SIG-M5 treated with dmso at 0.1 percent for 504 hours (cell line): ENCODE measurements around the gene DENND2C.
A peak's percentile ranks its signal among the peaks of the same experiment; 100 is the strongest.
"Not testable (repeated sequence)": the region's sequence is repeated elsewhere in the genome, so short reads cannot be mapped to it uniquely, and the experiment has no call there.

Experiments
- DNase-seq: peaks from one replicate; lab custom pipeline; 2025; ENCODE audit not compliant: unreplicated experiment; lab: John Stamatoyannopoulos, UW

The DENND2C gene

DNA sequence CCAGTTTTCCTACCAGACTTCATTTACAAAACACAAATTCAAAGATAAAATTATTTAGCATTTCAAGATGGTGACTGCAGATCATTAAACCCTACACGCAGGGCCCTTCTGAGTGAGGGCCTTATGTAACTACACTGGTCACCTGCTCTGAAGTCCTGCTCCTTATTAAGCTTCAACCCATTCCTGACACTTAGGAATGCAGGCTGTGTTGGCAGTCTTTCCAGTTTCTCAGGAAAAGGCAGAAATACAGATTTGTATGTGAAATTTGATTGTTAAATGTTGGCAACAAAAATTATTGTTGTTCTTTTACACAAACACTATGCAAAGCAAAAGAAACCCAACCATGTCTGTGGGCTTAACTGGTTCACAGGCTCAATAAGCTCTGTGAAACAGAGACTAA, 62.6 kb downstream of the DENND2C start:
- DNase-seq, result peak; percentile 70

GRCh38 chr1:114597949-114598348, 71.9 kb downstream of the DENND2C start:
- no peak for DNase-seq

- DNase-seq, result no peak
Observed at GRCh38 chr1:114595602-114596001, 74.2 kb downstream of the DENND2C start.

DNA sequence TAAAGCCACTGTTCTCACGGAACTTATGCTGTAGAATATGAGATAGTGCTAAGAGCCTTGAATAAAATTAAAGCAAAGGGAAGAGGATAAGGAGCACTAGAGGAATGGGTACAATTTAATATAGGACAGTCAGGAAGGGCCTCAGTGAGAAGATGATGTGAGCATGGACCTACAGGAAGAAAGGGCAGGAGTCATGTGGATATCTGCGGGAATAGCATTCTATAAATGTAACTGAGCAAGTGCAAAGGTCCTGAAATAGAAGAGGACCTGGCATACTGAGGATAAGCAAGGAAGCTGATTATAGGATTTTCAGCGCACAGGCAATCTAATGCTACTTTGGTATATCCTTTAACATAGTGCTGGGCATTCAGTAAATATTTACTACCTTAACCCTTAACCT, 75.8 kb downstream of the DENND2C start:
- DNase-seq, result no peak

DNA sequence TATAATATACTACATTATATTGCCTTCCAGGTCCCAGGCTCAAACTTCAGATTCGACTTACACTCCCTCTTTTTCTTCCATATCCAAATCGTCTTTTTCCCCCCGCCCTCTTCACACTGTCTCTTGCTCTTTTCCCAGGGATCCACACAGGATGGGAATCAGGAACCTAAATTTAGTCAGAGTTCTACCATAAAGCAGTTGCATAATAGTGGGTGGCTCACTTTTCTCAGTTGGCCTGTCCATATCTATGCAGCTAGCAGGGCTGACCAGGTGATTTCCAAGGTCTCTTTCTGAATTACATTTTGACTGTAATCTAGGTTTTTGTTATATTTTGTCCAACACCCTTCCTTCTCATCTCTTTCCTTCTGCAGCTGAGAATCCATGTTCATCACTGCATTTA, 80.7 kb downstream of the DENND2C start:
- DNase-seq, result no peak

DNA sequence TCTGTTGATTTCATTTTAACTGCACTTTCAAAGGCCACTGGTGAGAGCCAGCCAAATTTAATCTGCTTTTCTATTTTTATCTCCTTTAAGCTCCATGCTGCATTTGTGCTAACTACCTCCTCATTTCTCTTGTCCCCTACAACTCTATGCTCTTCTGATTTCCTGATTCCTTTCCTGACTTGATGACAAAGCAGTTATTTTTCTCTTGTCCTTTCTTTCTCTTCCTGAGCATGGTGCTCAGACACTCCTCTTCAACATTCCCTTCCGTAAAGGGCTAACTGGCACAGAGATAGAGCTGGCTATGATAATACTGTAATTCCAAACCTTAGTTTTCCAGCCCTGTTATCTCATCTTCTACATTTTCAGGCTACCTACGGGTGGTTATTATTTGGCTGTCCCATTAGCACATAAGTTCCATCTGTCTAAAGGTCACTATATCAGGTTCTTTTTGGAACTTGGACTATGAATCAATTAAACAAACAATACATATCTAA, 81.6 kb downstream of the DENND2C start:
- DNase-seq, result no peak

DNA sequence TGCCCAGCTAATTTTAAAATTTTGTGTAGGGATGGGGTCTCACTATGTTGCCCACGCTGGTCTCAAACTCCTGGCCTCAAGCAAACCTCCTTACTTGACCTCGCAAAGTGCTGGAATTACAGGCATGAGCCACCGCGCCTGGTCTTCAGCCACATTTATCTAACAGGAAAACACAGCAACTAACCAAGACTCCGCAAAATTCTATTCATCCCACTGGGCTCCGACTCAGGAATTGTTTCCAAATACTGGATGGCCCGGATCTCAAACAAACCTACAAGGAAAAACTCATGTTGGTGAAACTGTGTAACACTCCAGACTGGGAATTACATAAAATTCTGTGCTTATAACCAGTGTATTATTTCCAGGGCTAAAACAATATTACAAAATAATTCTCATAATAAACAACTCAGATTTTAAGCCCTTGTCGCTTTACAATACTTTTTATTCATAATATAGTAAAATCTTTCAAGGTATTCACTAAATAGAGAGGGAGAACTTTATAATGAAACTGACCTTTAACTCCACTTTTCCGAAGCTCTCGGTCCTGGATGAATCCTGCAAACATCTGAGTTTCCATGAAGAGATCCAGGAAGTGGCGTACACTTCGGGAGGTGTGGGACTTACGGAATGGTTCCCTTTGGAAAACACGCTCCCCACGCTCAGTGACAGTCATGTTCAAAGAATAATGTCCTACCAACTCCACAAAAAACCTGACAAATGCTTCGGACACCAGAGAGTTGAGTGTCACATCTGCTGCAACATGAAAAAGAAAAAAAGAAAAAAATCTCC, 82.5 kb downstream of the DENND2C start:
- no peak for DNase-seq

GRCh38 chr1:114586513-114587047, 83.3 kb downstream of the DENND2C start:
- DNase-seq, result no peak

DNA sequence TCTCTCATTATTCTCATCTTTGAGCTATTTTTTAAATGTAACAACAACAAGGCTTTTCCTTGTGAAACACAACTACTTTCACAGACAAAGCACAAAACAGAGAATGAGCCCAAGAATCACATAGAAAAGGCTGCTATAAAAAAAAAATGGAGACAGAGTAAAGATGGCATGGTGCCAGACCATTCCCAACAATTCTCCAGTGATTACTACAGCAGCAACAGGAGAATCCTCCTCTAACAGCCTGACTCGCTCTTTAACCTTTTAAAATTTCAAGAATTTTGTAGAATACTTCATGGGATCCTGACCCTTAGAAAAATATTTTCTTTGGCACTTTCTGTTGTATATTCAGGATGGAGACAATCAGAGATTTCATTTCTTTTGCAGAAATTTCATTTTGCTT, 84.6 kb downstream of the DENND2C start:
- no peak for DNase-seq

GRCh38 chr1:114581335-114582287, 88.2 kb downstream of the DENND2C start, which contains the start of gene BCAS2:
Gene BCAS2, minus strand, starts transcription at chr1:114581615. Its CDS starts 24 bp downstream, at chr1:114581591.
- DNase-seq, result peak; percentile 100

DNA sequence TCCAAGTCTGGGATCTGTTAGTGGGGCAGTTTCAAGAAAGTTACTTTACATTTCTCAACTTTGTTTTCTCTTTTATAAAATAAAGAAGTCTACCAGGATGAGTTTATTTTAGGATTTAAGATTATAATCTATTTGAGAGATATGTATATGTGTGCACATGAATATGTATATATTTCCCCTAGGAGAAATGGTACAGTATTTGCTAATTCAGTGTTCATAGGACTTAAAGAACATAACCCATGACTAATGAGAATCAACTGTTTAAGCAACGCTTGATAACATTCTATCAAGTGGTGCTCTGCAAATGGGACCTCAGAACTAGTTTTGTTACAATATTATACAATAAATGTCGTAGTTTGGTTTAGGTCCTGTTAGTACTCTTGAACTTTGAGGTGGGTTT, 95.5 kb downstream of the DENND2C start:
- DNase-seq, result no peak

DNA sequence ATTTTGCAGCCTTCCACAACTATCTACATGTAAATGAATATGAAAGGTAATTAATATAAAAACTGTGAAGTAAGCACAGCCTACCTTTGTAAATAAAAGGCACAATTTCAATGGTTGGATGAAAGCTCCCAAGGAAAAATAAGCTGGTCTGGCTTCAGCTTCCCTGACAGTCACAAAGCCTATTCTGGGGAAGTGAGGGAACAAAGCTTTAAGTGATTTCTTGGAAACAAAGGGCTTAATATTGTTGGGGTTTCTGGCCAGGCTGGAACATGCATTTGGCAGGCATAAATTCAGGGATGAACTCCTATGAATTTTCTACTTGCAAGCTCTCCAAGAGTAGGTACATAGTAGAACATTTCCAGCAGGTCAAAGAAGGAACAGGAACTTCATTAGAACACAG, 105.7 kb downstream of the DENND2C start:
- no peak for DNase-seq

- not testable (repeated sequence) for DNase-seq
Observed at GRCh38 chr1:114562978-114563510, 106.8 kb downstream of the DENND2C start.

DNA sequence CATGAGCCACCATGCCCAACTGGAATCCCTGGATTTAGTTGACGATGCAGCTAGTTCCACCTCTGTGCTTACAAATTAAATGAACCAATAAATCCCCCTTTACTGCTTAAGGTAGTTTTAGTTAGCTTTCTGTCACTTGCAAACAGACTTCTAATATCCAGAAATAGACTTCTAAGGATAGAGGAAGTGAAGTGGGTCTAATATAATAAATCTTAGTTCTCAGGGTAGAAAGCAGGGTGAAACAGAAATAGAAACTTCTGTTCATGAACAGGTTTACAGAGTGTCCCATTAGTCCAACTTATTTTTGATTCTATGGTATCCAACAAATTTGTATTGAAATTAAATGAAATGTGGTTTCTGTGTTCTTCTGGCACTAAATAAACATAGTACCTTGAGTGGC, 108.5 kb downstream of the DENND2C start:
- no peak for DNase-seq

DNA sequence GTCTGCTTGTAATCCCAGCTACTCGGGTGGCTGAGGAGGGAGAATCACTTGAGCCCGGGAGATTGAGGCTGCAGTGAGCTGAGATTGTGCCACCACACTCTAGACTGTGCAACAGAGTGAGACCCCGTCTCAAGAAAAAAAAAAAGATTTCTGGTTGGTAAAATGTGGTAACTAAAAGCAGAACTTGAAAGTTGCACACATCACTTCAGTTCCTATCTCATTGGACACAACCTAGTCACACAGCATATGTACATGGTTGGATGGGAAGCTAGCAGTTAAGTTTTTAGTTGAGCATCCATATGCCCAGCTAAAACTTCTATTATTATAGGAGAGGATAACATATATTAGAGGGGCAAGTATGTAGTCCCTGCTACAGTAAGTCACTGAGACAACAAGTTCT, 110.5 kb downstream of the DENND2C start:
- DNase-seq, result peak; percentile 49

GRCh38 chr1:114558544-114558943, 111.3 kb downstream of the DENND2C start:
- DNase-seq, result peak; percentile 70

DNA sequence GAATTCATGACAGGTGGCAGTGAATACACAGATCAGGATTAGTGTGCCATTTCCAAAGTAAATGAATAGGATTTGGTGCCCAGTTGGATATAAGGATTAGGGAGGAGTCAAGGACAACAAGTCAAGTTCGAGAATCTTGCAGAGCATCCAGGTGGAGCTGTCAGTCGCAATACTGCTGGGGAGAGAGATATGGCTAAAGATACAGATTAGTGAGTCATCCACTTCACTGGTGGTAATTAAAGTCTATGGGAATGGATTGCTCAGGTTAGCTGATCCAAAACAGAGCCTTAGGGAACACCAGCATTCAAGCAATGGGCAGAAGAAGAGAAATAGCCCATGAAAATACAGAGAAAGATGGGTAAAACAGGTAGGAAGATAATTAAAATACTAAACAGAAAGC, 115.3 kb downstream of the DENND2C start:
- no peak for DNase-seq

- no peak for DNase-seq
Observed at GRCh38 chr1:114552106-114552639, 117.7 kb downstream of the DENND2C start.

GRCh38 chr1:114551400-114551799, 118.4 kb downstream of the DENND2C start:
- DNase-seq, result no peak

DNA sequence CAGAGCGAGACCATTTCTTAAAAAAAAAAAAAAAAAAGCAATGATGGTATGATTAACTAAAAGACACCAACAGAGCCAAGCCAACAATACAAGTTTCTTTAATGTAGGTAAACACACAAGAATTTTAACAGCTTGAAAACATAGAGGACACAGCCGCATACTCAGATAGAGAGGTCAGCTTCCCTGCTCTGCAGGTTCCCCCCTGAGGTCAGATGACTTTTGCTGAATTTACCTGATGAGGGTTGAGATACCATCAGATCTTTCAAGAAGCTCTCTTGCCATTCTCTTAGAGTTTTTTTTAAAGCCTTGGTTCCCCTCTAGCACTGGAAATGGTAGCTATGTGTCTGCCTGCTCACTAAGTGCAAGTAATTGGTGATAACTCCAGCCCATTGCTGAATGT, 119.5 kb downstream of the DENND2C start:
- no peak for DNase-seq

DNA sequence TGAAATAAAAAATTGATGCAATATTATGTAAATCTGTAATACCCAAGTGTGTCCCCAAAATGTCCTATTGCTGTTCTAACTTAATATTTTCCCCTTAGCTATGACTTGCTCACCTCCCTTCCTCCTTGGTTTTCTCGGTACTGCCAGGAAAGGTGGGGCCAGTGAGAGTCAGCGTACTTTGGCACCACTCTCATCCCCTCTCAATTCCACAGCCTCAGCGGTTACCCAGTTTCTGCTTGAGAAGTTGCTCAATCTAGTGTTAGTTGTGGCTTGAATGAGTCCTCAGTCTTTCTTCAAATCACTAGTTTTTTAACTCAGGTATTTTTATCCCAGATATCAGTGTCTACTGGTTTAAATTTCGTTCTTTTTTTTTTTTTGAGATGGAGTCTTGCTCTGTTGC, 120.7 kb downstream of the DENND2C start:
- peak; percentile 45 for DNase-seq
